Measurements from ENCODE around the gene F2. TPM values are rescaled to one million over a fixed set of nuclear protein-coding genes. Genes with fewer than 3 reads are reported as not detected.

F2 gene
- total RNA-seq, 2 donors from 2014 or later, result 0.89 to 1.5 TPM

DNA sequence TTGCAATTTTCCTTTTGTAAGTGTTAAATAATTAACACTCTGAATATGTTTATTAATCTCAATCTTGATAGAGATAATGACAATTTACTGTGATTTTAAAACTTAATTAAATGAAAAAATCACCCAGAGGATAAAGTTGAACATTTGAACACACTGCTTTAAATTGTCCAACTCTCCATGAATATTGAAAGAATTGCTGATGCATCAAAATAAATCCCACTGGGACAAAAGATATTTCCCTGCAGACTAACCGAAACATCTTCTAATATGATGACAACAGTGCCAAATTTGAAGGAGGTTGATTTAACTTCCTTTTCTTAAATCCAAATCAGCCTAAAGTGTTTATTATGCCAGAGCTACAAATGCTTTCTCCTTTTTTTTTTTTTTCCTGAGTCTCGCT is 47.6 kb downstream of the F2 start:
- TF ChIP-seq, protein P1, sequence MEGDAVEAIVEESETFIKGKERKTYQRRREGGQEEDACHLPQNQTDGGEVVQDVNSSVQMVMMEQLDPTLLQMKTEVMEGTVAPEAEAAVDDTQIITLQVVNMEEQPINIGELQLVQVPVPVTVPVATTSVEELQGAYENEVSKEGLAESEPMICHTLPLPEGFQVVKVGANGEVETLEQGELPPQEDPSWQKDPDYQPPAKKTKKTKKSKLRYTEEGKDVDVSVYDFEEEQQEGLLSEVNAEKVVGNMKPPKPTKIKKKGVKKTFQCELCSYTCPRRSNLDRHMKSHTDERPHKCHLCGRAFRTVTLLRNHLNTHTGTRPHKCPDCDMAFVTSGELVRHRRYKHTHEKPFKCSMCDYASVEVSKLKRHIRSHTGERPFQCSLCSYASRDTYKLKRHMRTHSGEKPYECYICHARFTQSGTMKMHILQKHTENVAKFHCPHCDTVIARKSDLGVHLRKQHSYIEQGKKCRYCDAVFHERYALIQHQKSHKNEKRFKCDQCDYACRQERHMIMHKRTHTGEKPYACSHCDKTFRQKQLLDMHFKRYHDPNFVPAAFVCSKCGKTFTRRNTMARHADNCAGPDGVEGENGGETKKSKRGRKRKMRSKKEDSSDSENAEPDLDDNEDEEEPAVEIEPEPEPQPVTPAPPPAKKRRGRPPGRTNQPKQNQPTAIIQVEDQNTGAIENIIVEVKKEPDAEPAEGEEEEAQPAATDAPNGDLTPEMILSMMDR (conservative IDR thresholded peaks at IDR 0.05), result no peak
- no peaks in the 10 kb centered on the region for H3K4me1 ChIP-seq (ENCODE audit: control insufficient read depth, insufficient read depth, low read length)
- no peaks in the 10 kb centered on the region for H3K4me1 Mint-ChIP-seq
- H3K27ac Mint-ChIP-seq, result no peak overlapping the region
- H3K27ac ChIP-seq (ENCODE audit: low read depth, low read length), result no peak overlapping the region
- peaks cover 94% of the 10 kb centered on the region for H3K36me3 ChIP-seq (ENCODE audit: control insufficient read depth, insufficient read depth, low read length)
- H3K9me3 Mint-ChIP-seq, result no peaks in the 10 kb centered on the region
- no peak overlapping the region for H3K9ac ChIP-seq (ENCODE audit: extremely low read depth, low read length, poor library complexity, severe bottlenecking)
- no peaks in the 10 kb centered on the region for H3K9me3 ChIP-seq (ENCODE audit: control insufficient read depth, low read length)
- H3K4me3 ChIP-seq (ENCODE audit: low read length), result no peak overlapping the region
- WGBS, 2 experiments (ENCODE audit: insufficient coverage in 1 of 2, insufficient read length in 1 of 2), result 80 to 91% methylated on average over 1 to 2 of the region's 2 CpGs
- H3K36me3 Mint-ChIP-seq (ENCODE audit: low read depth), result peaks cover 68% of the 10 kb centered on the region
- no peaks in the 10 kb centered on the region for H3K27me3 Mint-ChIP-seq (ENCODE audit: insufficient read depth)
- DNase-seq, result no peak
- H3K27me3 ChIP-seq (ENCODE audit: control insufficient read depth, insufficient read depth, low read length, poor library complexity, severe bottlenecking), result no peaks in the 10 kb centered on the region
- no peak overlapping the region for H3K4me3 Mint-ChIP-seq

DNA sequence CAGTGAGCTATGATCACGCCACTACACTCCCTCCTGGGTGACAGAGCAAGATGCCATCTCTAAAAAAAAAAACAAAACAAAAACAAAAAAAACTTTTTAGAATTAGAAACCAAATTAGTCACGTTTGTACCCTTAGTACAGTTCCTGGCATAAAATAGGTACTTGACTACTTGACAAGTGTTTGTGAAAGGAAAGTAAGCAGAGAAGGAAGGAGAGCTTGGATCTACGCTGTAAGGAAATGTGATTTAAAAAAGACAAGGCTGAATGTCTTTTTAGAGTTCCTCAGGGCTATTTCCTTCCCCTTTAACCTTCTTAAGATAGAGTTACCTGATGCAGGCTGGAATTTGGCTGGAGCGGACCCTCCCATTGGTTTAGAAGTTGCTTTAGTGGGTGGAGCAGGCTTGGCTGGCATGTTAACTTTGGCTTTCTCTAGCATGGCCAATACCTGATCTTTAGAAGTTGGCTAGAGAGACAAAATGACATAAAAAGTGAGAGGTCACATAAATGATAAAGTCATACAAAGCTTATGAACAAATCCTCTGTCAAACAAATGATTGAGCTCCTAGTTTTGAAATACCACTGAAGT is 50.7 kb downstream of the F2 start:
- Mint-ChIP-seq H3K9me3 (no peaks in the 10 kb centered on the region), H3K27ac (no peak overlapping the region), H3K36me3 (ENCODE audit: low read depth) (peaks cover 67% of the 10 kb centered on the region), H3K27me3 (ENCODE audit: insufficient read depth) (no peaks in the 10 kb centered on the region), H3K4me3 (no peak overlapping the region), H3K4me1 (peaks cover 3% of the 10 kb centered on the region)
- Histone ChIP-seq H3K9ac (ENCODE audit: extremely low read depth, low read length, poor library complexity, severe bottlenecking) (no peak overlapping the region), H3K4me1 (ENCODE audit: control insufficient read depth, insufficient read depth, low read length) (no peaks in the 10 kb centered on the region), H3K4me3 (ENCODE audit: low read length) (no peak overlapping the region), H3K27me3 (ENCODE audit: control insufficient read depth, insufficient read depth, low read length, poor library complexity, severe bottlenecking) (no peaks in the 10 kb centered on the region), H3K9me3 (ENCODE audit: control insufficient read depth, low read length) (no peaks in the 10 kb centered on the region), H3K36me3 (ENCODE audit: control insufficient read depth, insufficient read depth, low read length) (peaks cover 83% of the 10 kb centered on the region), H3K27ac (ENCODE audit: low read depth, low read length) (no peak overlapping the region)
- WGBS, 2 experiments (ENCODE audit: insufficient coverage in 1 of 2, insufficient read length in 1 of 2), result 86 to 93% methylated on average over 1 to 4 of the region's 4 CpGs
- no peak for DNase-seq
- TF ChIP-seq, protein P1 (conservative IDR thresholded peaks at IDR 0.05), result no peak

DNA sequence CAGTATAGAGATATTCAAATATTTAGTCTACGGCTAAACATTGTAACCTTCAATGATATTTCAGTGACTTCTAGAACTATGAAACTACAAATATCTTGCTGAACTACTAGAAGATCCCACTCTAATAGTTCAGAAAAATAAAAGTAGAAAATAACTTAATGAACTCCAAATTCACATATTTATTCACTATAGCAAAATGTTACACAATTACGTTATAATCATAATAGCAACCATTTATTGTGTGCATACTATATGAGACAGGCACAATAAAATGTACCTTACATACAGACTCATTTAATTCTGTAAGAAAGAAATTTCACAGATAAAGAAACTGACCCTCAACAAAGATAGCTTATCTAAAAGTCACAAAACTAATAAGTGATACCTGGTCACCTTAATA is 57.9 kb downstream of the F2 start:
- no peak overlapping the region for H3K27ac Mint-ChIP-seq

More for the DNA sequence above, 57.9 kb downstream of the F2 start:
- no peaks in the 10 kb centered on the region for H3K4me1 ChIP-seq (ENCODE audit: control insufficient read depth, insufficient read depth, low read length)
- no peak overlapping the region for H3K27ac ChIP-seq (ENCODE audit: low read depth, low read length)
- TF ChIP-seq, protein P1 (conservative IDR thresholded peaks at IDR 0.05), result no peak
- H3K4me3 ChIP-seq (ENCODE audit: low read length), result no peak overlapping the region
- peaks cover 3% of the 10 kb centered on the region for H3K4me1 Mint-ChIP-seq
- peaks cover 80% of the 10 kb centered on the region for H3K36me3 Mint-ChIP-seq (ENCODE audit: low read depth)
- H3K4me3 Mint-ChIP-seq, result no peak overlapping the region
- no peak for DNase-seq
- H3K27me3 ChIP-seq (ENCODE audit: control insufficient read depth, insufficient read depth, low read length, poor library complexity, severe bottlenecking), result no peaks in the 10 kb centered on the region
- WGBS, 2 experiments (ENCODE audit: insufficient coverage in 1 of 2, insufficient read length in 1 of 2), result 94 to 100% methylated on average over 2 of the region's 2 CpGs
- no peaks in the 10 kb centered on the region for H3K27me3 Mint-ChIP-seq (ENCODE audit: insufficient read depth)
- no peaks in the 10 kb centered on the region for H3K9me3 ChIP-seq (ENCODE audit: control insufficient read depth, low read length)
- H3K9ac ChIP-seq (ENCODE audit: extremely low read depth, low read length, poor library complexity, severe bottlenecking), result no peak overlapping the region
- no peaks in the 10 kb centered on the region for H3K9me3 Mint-ChIP-seq
- peaks cover 78% of the 10 kb centered on the region for H3K36me3 ChIP-seq (ENCODE audit: control insufficient read depth, insufficient read depth, low read length)
